Endodermal cell (in vitro differentiated cells): Measurements from ENCODE around the gene ZNF536. TPM values are rescaled to one million over a fixed set of nuclear protein-coding genes. Genes with fewer than 3 reads are reported as not detected.

Experiments
- DNase-seq: peaks from one replicate; pipeline ENCODE4 v3.0.0-alpha.2; 2017
- H3K27ac ChIP-seq: 2 replicates; pipeline ENCODE4 v1.5.1; 2013; ENCODE audit warnings: mild to moderate bottlenecking, low read depth, low read length, moderate library complexity
- H3K27me3 ChIP-seq: 2 replicates; pipeline ENCODE4 v1.6.1; 2013; ENCODE audit warnings: mild to moderate bottlenecking, low read length, moderate library complexity; ENCODE audit not compliant: insufficient read depth, control insufficient read depth, poor library complexity, severe bottlenecking
- H3K36me3 ChIP-seq: 2 replicates; pipeline ENCODE4 v1.7.0; 2013; ENCODE audit warnings: mild to moderate bottlenecking, low read length, moderate library complexity; ENCODE audit not compliant: control insufficient read depth, insufficient read depth
- H3K4me1 ChIP-seq: one replicate; pipeline ENCODE4 v1.7.0; 2013; ENCODE audit warnings: low read length; ENCODE audit not compliant: control insufficient read depth, insufficient read depth
- H3K4me3 ChIP-seq: 2 replicates; pipeline ENCODE4 v1.5.1; 2013; ENCODE audit warnings: mild to moderate bottlenecking, low read length, moderate library complexity
- H3K9ac ChIP-seq: 2 replicates; pipeline ENCODE4 v1.6.1; 2013; ENCODE audit warnings: mild to moderate bottlenecking, low read length, moderate library complexity; ENCODE audit not compliant: poor library complexity, severe bottlenecking; ENCODE audit errors: extremely low read depth
- H3K9me3 ChIP-seq: 2 replicates; pipeline ENCODE4 v1.6.1; 2013; ENCODE audit warnings: mild to moderate bottlenecking, low read length, moderate library complexity; ENCODE audit not compliant: control insufficient read depth
- H3K27ac Mint-ChIP-seq: 2 replicates; pipeline ENCODE4 v1.8.0; 2020; ENCODE audit warnings: mixed read lengths
- H3K27me3 Mint-ChIP-seq: 2 replicates; pipeline ENCODE4 v1.8.0; 2021; ENCODE audit warnings: mild to moderate bottlenecking, mixed read lengths; ENCODE audit not compliant: insufficient read depth
- H3K36me3 Mint-ChIP-seq: 2 replicates; pipeline ENCODE4 v1.8.0; 2020; ENCODE audit warnings: low read depth, mixed read lengths
- H3K4me1 Mint-ChIP-seq: 2 replicates; pipeline ENCODE4 v1.8.0; 2020; ENCODE audit warnings: mixed read lengths
- H3K4me3 Mint-ChIP-seq: 2 replicates; pipeline ENCODE4 v1.8.0; 2020; ENCODE audit warnings: mild to moderate bottlenecking, moderate library complexity, mixed read lengths
- H3K9me3 Mint-ChIP-seq: 2 replicates; pipeline ENCODE4 v1.8.0; 2020; ENCODE audit warnings: mild to moderate bottlenecking, mixed read lengths
- CTCF ChIP-seq: fragments of 200-600 bp; sonication (generic); conservative IDR thresholded peaks from 2 replicates; pipeline ENCODE4 v1.5.0; 2021; ENCODE audit warnings: antibody characterized with exemption, mild to moderate bottlenecking
- WGBS, 2 experiments: methylation state at CpG; one replicate each; pipeline versions ENCODE4 v1.1.5 to v1.1.7; 2013; ENCODE audit warnings: missing lambda C conversion rate in 2 of 2, mixed read lengths in 1 of 2; ENCODE audit not compliant: insufficient coverage in 1 of 2, insufficient read length in 1 of 2; 5-methylcytosine and 5-hydroxymethylcytosine counted together
- total RNA-seq, 2 donors: library from RNA; stranded (reverse); fragmentation: NEBNext Ultra II Directional in 1 of 2; extraction: Animal tissue kit (Norgen Biotek cat#: 25700) in 1 of 2; gene quantifications; 2 replicates in 1 of 2; 3 replicates in 1 of 2; pipeline ENCODE4 v1.2.1, GENCODE V29; 2021

Gene ZNF536
- total RNA-seq, 2 donors from 2014 or later = not detected

DNA sequence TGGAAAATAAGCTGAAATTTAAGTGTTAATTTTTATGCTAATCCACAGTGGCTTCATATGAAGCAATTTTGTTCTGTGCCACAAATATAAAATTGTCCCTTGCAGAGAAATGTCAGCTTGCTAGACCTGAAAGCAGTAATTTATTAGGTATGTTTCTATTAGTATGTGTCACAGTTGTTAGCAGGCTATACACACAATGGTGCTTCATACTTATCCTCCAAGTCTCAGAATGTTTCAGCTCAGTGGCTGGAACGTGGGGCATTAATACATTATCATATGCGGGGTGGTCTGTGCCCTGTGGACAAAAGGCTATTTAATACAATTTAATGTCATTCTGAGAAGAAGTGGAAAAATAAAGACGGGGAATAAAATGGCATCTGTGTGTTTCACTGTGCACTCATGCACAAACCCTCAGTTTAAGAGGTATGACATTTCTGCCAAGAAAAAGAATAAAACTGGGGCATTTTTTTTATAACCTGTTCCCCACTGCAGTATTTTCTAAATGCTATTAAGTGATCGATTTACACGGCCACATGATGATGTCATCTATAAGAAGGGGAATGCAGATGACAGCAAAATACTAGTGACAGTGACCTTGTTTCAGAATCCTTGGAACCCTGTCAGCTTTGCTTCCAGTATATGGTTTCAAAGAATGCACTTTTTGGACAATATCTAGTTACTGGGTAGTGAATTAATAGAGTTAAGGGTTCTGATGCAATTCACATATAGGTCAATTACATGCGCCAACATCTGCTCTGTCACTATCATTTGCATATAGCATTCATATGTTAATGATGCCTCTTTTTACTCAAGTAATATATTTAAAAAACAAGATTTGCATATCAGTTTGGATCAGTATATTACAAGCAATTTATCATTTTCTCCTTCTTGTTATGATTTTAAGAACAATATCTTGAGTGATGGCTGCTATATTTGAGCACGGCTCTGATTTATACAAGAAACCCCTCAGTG, 21.2 kb upstream of the ZNF536 start:
- Histone ChIP-seq H3K36me3 (no peaks in the 10 kb centered on the region), H3K27me3 (peaks cover 6% of the 10 kb centered on the region), H3K4me3 (no peak overlapping the region), H3K9me3 (no peaks in the 10 kb centered on the region), H3K27ac (no peak overlapping the region), H3K4me1 (no peaks in the 10 kb centered on the region), H3K9ac (no peak overlapping the region)
- H3K9me3 Mint-ChIP-seq = no peaks in the 10 kb centered on the region
- H3K27me3 Mint-ChIP-seq = peaks cover 2% of the 10 kb centered on the region
- WGBS, 2 experiments = 84 to 86% methylated on average over 3 to 6 of the region's 7 CpGs
- no peak for DNase-seq
- H3K27ac Mint-ChIP-seq = no peak overlapping the region
- H3K36me3 Mint-ChIP-seq = no peaks in the 10 kb centered on the region
- no peak for TF ChIP-seq CTCF
- H3K4me1 Mint-ChIP-seq = peaks cover 9% of the 10 kb centered on the region
- H3K4me3 Mint-ChIP-seq = no peak overlapping the region

GRCh38 chr19:30351774-30352173, 20.4 kb upstream of the ZNF536 start:
- Histone ChIP-seq H3K27me3 (peaks cover 6% of the 10 kb centered on the region), H3K36me3 (no peaks in the 10 kb centered on the region), H3K27ac (no peak overlapping the region), H3K9ac (no peak overlapping the region), H3K9me3 (no peaks in the 10 kb centered on the region), H3K4me3 (no peak overlapping the region), H3K4me1 (no peaks in the 10 kb centered on the region)
- Mint-ChIP-seq H3K27me3 (peaks cover 2% of the 10 kb centered on the region), H3K4me1 (peaks cover 9% of the 10 kb centered on the region), H3K27ac (no peak overlapping the region), H3K4me3 (no peak overlapping the region), H3K36me3 (no peaks in the 10 kb centered on the region), H3K9me3 (no peaks in the 10 kb centered on the region)
- TF ChIP-seq CTCF = no peak
- 78 to 100% methylated on average over 1 of the region's 2 CpGs for WGBS, 2 experiments
- no peak for DNase-seq

DNA sequence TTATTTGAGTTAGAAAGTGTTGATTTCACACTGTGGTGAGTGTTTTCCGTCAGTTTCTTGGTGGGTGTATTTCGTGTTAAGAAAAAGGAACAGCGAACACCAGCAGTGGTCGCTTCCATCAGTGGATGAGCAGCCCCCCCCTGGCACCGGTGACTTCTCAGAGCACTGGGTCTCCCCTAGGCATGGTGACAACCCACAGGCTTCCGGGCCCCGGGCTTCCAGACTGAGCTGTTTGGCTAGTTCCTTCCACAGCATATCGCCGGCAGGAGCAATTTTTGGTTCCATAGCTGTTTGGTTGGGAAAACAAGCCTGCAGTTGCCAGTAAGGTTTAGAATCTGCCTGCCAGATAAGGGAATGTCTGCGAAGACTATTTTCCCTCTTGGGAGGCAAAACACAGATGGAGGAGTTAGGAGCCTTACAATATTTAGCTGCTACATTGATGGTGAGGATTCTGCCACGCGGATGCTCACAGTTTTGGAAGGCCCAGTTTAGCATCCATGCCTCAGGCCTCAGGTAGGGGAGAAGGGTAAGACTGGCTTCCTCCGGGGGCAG, 18.7 kb upstream of the ZNF536 start:
- no peak overlapping the region for H3K4me3 Mint-ChIP-seq
- no peak for TF ChIP-seq CTCF
- no peaks in the 10 kb centered on the region for H3K9me3 Mint-ChIP-seq
- Histone ChIP-seq H3K9me3 (no peaks in the 10 kb centered on the region), H3K36me3 (no peaks in the 10 kb centered on the region), H3K4me3 (no peak overlapping the region), H3K27me3 (peaks cover 20% of the 10 kb centered on the region), H3K9ac (no peak overlapping the region), H3K27ac (no peak overlapping the region), H3K4me1 (no peaks in the 10 kb centered on the region)
- DNase-seq = no peak
- no peaks in the 10 kb centered on the region for H3K36me3 Mint-ChIP-seq
- peaks cover 9% of the 10 kb centered on the region for H3K4me1 Mint-ChIP-seq
- peaks cover 4% of the 10 kb centered on the region for H3K27me3 Mint-ChIP-seq
- no peak overlapping the region for H3K27ac Mint-ChIP-seq
- 93 to 98% methylated on average over 7 to 13 of the region's 13 CpGs for WGBS, 2 experiments
